Activated CD4-positive, CD25-positive, alpha-beta regulatory T cell (primary cell): ENCODE results near the gene CCNK.
A peak's percentile ranks its signal among the peaks of the same experiment; 100 is the strongest.

Source experiments
- DNase-seq, 4 experiments: peaks; one replicate each; lab custom pipeline; 2025; lab: John Stamatoyannopoulos, UW

CCNK gene

GRCh38 chr14:99466758-99467157 lies 14.5 kb upstream of the CCNK start:
- DNase-seq: no peak

GRCh38 chr14:99467336-99468078 lies 13.7 kb upstream of the CCNK start:
- DNase-seq: no peak

DNA sequence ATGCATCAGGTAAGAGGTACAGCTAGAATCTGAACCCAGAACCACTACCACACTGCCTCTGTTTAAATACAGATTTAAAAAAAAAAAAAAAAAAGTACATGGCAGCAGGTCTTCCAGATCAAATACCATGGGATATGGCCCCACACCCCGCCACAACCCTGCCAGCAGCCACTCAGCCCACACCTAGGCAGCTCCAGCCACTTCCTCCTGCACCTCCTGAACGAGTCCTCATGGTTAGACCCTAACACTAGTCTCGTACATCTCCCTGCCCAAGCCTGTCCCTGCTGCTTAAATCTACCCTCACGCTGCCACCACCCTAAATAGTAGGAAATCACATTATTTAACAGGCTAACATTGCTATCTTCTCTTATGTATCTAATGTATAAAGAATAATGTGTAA lies 13.1 kb upstream of the CCNK start:
- no peak for DNase-seq

DNA sequence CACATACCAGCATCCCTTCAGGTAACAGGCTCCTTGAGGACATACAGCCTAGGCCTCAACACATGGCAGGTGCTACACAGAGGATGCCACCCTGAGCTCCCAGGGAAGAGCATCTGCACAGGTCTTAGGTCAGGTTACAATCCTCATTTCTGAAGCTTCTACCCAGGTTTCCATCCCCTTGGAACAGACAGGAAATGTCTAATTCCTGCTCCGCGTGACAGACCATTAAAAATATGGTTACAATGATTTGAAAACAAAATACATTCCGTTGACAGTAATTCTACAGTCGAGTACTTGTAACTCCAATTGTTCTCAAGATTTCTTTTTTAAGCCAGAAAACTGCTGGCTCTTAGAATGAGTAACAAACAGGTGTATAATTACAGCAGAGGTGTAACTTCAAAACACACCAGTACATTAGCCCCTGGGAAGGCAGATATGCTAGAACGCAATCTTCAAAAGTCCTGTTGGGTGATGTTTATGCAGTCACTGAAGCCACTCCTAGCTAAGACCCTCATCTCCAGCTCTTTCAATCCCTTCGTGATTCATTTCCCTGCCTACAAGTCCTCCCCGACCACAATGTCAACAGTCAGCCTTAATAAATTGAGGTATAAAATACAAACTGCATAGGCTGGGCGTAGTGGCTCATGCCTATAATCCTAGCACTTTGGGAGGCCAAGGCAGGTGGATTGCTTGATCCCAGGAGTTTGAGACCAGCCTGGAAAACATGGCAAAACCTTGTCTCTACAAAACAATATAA lies 12.2 kb upstream of the CCNK start:
- no peak for DNase-seq

DNA sequence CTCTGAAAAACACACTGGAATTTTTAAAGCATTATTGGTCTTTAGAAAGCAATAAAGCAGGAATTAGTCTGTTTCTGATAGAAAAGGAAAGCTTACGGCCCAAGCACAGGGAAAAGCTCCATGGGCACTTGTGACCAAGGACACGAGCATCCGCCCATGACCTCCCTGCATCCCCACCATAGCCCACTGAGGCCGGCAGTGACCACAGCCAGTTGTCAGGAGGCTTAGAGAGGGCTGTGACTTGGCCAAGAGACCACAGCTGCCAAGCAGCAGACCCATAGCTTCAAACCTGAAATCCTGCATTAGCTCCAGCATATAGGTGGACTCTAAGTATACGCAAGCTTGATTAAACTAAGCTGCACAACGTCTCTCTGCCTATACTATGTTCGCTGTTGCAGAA lies 9.5 kb upstream of the CCNK start:
- DNase-seq: no peak

GRCh38 chr14:99472937-99473336 lies 8.3 kb upstream of the CCNK start:
- DNase-seq: no peak

- no peak for DNase-seq
These were observed 7.8 kb upstream of the CCNK start for GRCh38 chr14:99473458-99473857.

- no peak for DNase-seq
These were observed 6.0 kb upstream of the CCNK start for GRCh38 chr14:99475179-99475578.

- no peak for DNase-seq
These were observed 5.5 kb upstream of the CCNK start for GRCh38 chr14:99475660-99476059.

- no peak for DNase-seq
These were observed 4.3 kb upstream of the CCNK start for GRCh38 chr14:99476864-99477263.

GRCh38 chr14:99478128-99478527 lies 3.1 kb upstream of the CCNK start:
- DNase-seq: no peak

DNA sequence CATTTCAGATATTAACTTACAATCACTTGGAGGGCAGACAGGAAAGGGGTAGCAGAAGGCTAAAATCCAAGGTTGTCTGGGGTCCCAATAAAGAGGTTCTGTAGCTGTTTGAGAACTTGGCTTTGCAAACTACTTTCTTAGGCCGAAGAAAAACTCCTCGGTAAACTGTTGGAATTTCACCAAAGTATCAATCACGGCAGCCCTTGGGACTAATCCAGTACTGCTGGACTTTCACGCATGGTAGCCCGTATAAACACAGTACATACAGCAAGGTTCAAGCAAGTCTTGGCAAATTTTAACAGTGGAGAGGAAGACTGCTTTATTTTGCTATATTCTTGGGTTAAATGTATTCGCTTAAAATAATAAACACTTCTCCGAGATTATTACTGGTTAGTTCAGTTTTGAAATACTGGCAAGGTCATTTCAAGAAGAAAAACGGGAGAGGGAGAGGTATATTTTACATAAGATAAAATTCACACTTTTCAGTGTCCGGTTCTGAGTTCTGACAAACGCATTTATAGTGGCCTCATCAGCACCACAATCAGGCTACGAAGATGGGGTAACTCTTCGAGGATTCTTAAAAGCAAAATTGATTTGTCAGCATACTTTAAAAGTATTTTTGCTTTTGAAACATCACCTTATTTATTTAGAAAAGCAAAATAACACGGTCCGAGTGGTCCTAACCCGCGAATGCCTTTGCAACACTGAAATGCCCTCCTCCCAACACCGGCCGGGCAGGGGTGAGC lies 1.9 kb upstream of the CCNK start:
- no peak for DNase-seq

DNA sequence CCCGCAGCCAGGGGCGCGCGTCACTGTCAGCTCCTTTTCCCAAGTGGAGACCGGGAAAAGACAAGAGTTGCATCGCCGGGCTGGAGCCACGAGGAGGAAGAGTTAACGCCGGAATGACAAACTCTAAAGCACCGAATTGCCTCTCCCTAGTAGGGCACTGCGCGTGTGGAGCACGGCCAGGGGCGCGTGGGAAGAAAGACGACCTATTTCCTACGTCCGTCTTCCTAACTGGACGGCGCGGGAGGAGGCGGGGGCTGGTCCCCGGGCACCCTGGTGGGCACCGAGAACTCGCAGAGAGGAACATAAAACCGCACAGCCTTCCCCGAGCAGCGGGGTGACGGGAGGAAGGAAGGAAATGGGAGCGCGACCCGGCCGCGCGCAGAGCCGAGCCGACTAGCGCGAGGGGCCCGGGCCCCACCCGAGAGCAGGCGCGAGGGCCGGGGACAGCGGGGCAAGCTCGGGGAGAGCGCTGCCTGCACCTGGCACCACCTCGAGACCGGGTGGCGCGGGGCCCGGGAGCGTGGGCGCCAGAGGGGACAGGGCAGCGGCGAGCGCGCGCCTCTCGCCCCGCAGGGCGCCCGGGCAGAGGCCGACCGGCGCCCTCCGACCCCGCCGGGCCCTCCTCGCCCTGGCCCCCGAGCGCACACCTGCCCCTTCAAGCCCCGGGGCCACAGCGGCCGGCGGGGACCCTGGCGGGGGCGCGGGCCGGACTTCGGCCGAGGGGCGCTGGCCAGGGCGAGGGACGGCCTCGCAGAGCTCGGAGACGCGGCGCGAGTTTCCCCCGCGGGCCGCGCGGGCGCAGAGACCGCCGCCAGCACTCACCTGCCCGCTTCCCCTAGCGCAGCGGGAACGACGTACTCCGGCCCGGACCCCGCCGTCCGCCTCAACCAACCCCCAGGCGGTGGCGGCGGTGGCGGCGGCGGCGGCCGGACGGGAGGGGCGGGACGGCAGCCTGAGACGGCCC lies 1.0 kb upstream of the CCNK start, which contains the start of gene SETD3:
SETD3 (minus strand) TSS at position 954 of the 964 bp plus-strand sequence. CDS start 15,054 bp downstream, outside the sequence.
- peak in 2 of 4 experiments; percentile 11 to 17 for DNase-seq

DNA sequence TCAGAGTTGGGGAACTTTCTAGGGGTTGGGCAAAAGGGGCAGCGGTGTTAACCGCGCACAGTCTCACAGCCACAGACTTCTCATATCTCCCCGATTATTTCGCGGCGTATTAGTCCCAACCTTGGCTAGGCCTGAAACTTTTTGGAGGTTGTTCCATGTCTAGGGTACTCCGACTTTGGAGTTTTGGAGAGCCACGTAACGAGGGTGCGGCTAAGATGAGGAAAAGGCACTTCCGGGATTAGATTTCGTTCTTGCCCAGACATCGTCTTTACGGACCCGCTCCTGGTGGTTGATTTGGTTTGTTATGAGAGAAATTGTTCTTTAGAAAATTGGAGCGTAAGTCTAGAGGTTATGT lies 513 bp downstream of the CCNK start:
- DNase-seq: no peak

DNA sequence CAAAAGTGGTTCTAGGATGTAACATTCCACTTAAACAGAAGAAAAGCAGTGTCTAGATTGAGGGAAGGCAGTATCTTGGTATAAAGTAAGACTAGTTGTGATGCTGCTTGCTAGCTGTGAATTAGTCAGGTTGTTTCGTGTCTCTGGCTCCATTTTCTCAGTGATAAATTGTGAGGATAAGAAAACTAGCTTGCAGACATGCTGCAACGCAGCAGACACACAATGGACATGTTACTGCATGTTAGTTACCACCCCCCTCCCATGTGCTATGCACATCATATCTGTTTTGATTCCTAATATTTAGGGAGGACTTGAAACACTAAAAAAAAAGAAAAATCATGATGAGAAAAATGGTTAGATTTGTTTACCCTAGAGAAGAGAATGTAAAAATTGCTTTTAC lies 2.9 kb downstream of the CCNK start:
- DNase-seq: no peak

DNA sequence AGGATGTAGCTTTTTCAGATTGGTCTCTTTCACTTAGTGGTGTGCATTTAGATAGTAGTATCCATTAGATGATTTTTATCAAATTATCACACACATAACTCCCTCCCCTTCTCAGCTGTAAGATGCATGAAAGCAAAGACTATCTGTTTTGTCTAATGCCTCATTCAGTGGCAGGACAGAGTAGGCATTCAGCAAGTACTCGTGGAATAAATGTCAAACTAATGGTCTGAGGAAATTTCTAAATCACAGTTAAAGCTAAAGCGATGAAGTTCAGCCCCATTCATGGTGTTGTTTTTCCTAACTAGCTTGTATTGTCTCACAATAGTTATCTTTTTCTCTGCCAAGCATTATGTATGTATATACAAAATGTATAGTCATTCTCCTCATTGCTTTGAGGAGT lies 16.1 kb downstream of the CCNK start:
- DNase-seq: no peak

DNA sequence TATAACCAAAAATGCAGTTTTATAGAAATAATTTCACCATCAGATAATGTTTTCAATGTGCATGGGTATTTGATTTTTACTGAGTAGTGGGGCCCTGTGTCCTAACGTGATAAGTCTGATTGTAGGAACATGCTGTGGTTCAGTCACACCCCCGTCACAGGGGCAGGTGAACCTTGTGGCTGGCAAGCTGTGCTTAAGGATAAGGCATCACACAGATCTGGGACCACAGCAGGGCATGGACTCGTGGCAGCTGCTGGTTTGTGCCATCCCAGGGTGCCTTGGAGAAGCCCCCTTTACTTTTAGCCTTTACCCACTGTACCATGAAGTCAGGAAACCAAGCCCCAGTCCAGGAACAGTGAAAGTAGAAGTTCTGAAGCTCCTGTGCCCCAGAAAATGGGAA lies 16.7 kb downstream of the CCNK start:
- no peak for DNase-seq

GRCh38 chr14:99502989-99503421 lies 21.8 kb downstream of the CCNK start:
- DNase-seq: no peak

GRCh38 chr14:99503848-99504453 lies 22.7 kb downstream of the CCNK start:
- DNase-seq: no peak

DNA sequence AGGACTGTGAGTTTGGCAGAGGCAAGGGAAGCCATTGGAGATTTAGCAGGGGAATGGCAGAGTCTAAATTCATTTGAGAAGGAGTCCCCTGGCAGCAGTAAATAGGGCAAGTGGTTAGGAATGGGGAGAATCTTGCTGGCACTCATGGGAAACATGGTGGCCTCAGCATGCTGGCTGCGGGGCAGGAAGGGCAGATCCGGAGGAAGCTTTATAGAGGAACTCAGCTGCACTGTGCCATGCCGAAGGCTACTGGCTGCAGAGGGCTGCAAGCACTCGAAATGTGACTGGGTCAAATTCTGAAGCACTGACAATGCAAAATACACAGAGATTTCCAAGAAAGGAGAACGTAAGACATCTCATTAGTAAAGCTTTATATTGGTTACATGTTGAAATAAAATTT lies 23.9 kb downstream of the CCNK start:
- no peak for DNase-seq

- DNase-seq: no peak
These were observed 25.1 kb downstream of the CCNK start for GRCh38 chr14:99506276-99506675.
